AG10803 (cell line): ENCODE results near the gene MINPP1.

Experiments
- DNase-seq: peaks from one replicate; pipeline ENCODE4 v3.0.0; 2010; ENCODE audit warnings: low read depth
- H3K4me3 ChIP-seq: 2 replicates; pipeline ENCODE4 v1.5.1; 2011; ENCODE audit warnings: mild to moderate bottlenecking, low read length, control low read depth
- TF ChIP-seq, protein P1 (sequence below): conservative IDR thresholded peaks from 2 replicates; pipeline ENCODE4 v1.5.1; 2011; ENCODE audit warnings: mild to moderate bottlenecking, low read length, control low read depth, inconsistent platforms

Gene MINPP1

DNA sequence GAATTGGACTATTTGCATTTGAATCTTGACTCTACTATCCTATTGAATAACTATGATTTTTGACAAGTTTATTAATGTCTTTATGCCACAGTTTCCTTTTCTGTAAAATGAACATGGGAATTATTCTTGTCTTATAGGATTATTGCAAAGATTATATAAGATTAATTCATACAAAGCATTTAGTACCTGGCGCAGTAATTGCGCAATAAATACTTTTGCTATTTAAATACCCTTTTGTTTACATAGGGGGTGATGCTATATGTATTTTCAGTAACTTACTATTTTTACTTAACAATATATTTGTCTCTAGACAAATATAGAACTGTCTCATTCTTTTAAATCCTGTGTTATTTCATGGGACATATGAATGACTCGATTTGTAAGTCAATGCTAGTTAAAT lies 5.3 kb downstream of the MINPP1 start:
- H3K4me3 ChIP-seq = no peak overlapping the region
- TF ChIP-seq, protein P1, sequence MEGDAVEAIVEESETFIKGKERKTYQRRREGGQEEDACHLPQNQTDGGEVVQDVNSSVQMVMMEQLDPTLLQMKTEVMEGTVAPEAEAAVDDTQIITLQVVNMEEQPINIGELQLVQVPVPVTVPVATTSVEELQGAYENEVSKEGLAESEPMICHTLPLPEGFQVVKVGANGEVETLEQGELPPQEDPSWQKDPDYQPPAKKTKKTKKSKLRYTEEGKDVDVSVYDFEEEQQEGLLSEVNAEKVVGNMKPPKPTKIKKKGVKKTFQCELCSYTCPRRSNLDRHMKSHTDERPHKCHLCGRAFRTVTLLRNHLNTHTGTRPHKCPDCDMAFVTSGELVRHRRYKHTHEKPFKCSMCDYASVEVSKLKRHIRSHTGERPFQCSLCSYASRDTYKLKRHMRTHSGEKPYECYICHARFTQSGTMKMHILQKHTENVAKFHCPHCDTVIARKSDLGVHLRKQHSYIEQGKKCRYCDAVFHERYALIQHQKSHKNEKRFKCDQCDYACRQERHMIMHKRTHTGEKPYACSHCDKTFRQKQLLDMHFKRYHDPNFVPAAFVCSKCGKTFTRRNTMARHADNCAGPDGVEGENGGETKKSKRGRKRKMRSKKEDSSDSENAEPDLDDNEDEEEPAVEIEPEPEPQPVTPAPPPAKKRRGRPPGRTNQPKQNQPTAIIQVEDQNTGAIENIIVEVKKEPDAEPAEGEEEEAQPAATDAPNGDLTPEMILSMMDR = no peak
- DNase-seq = no peak

DNA sequence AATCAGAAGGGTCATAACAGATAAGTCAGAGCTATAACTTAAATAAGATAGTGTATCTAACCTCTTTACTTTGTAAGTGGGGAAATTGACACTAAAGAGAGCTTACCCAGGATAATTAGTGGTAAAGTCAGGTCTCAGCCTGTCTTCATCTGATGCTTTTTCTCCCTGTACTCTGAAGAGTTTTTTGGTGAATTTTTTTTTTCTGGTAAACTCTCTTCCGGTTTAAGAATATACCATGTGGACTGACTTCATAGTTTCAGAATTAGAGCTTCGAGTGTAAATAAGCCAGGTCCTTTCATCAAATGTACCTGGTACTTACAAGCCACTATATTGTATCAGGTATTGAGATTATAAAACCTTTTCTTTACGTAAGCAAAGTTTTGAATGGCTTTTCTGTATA lies 6.8 kb downstream of the MINPP1 start:
- TF ChIP-seq, protein P1 = no peak
- no peak for DNase-seq
- no peak overlapping the region for H3K4me3 ChIP-seq

DNA sequence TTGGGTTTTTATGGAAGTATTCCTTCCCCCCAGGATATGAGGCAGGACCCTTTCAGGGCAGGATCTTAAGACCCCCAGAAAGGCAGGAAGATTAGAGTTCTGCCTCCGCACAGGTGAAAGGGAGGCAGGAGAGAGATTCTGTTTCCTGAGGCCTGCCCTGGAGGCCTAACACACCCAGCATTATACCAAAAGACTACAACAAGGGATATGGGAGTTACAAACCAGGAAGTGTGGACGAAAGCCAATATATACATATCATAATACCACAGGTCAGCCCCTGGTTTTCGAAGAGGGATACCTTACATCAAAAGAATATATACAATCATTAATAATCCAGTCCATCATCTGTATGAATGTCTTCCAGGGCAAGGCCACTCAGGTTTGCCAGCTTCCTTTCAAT lies 14.2 kb downstream of the MINPP1 start:
- TF ChIP-seq, protein P1 = no peak
- DNase-seq = no peak
- H3K4me3 ChIP-seq = no peak overlapping the region

DNA sequence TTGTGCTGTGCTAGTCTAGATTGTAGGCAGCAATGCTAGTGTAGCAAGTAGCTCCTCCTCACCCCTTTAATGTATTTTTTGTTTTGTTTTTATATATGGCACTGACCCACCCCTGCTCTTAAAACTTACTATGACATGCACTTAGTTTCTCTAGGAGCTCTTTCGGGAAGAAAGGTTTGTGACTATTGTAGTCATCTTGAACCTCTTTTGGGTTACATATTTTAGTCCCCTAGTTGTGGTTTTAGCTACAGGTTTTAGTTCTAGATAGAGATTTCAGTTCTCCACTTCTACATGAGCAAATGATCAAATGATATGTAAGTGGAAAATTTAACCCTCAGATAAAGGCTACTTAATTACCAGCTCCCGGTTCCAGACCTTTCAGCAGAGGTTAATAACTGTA lies 14.9 kb downstream of the MINPP1 start:
- DNase-seq = no peak
- TF ChIP-seq, protein P1 = no peak
- H3K4me3 ChIP-seq = no peak overlapping the region

DNA sequence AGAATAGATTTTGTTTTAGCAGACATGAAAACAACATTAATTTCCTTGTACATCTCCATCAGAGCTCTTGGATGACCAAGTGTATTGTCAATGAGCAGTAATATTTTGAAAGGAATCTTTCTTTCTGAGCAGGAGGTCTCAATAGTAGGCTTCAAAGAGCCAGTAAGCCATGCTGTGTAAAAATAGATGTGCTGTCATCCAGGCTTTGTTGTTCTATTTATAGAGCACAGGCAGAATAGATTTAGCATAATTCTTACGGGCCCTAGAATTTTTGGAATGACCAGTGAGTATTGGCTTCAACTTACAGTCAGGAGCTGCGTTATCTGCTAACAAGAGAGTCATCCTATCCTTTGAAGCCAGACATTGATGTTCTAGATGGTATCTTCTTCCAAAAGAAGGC lies 19.0 kb downstream of the MINPP1 start:
- H3K4me3 ChIP-seq = no peak overlapping the region
- TF ChIP-seq, protein P1 = no peak
- no peak for DNase-seq

DNA sequence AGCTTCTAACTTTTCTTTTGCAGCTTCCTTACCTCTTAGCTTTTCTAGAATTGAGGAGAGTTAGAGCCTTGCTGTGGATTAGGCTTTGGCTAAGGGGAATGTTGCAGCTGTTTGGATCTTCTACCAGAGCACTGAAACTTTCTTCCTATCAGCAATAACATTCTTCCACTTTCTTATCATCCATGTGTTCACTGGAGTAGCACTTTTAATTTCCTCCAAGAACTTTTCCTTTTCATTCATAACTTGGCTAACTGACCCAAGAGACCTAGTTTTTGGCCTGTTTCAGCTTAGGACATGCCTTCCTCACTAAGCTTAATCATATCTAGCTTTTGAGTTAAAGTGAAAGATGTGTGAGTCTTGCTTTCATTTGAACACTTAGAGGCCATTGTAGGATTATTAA lies 19.6 kb downstream of the MINPP1 start:
- DNase-seq = no peak
- H3K4me3 ChIP-seq = no peak overlapping the region
- TF ChIP-seq, protein P1 = no peak

DNA sequence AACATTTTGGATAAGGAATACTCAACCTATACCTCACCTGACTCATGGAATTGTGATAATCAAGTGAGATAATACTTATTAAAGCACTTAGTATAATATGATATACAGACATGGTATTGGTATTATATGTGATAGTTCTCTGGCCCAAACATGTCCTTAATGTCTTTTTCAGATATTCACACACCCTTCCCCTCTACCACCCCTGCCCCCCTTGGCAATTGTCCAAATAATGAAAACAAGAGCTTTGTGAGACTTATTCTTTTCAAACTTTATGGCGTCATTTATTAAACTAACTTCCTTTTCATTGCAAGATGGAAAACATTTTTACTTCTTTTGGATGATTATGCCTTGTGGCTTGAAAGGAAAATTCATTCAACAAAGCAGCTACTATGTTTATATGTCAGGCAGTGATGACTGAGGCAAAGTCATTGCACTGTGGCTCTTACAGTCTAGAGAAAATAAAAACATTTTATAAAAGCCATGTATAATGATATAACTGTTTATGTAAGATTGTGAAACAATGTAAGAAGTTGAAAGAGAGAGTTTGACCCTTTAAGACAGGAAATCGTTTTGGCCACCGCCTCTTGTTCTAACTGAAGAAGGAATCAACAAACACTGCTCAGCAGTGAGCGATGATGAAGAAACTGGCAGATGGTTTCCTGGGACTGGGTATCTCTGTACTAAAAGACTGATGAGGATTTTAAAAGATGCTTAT lies 27.4 kb downstream of the MINPP1 start:
- TF ChIP-seq, protein P1 = no peak
- no peak overlapping the region for H3K4me3 ChIP-seq
- no peak for DNase-seq
